HG03135 (cell line): ENCODE measurements around the gene LPAR2.
"Not testable (repeated sequence)": the region's sequence is repeated elsewhere in the genome, so short reads cannot be mapped to it uniquely, and the experiment has no call there.

Experiments
- ATAC-seq: cut with Tn5 transposase; IDR thresholded peaks from one replicate; pipeline ENCODE4 v1.9.1; 2021; ENCODE audit warnings: mild to moderate bottlenecking, moderate library complexity; ENCODE audit not compliant: unreplicated experiment

LPAR2 gene

DNA sequence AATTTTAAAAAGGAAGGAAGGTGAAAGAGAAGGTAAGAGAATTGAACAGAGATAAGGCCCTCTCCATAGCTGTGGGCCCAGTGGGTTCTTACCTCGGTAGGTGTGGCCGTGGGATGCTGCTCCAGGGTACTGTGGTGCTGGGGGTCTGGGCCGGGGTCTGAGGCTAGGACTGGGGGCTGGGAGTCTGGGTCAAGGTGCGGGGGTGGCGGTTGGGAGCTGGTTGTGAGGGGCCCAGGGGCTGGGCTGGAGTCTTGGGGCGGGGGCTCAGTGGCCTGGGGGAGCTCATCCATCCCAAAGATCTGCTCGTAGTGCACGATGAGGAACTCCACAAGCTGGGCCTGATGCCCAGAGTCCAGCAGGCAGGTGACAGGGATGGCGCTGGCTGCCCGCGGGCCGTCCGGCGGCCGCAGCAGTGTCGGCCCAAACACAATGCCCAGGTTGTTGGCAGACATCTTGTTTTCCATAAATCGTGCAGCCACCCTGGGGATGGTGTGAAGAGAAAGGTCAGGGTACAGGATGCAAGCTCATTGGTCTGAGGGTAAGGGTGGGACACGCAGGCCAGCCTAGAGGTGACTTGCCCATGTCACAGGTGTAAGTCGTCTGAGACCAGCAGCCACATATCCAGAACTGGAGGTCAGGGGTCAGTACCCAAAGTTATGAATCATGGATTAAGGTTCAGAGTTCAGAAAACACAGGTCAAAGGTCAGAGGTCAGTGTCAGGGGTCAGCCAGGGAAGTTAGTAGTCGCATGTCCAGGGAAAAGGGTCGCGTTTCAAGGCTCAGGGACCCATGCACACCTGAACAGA is 5.9 kb upstream of the LPAR2 start:
- no peak for ATAC-seq

GRCh38 chr19:19632661-19633060 is 4.6 kb upstream of the LPAR2 start:
- no peak for ATAC-seq

- ATAC-seq = no peak
Observed at GRCh38 chr19:19631346-19631745, 3.3 kb upstream of the LPAR2 start.

GRCh38 chr19:19630426-19630825 is 2.4 kb upstream of the LPAR2 start:
- ATAC-seq = no peak

DNA sequence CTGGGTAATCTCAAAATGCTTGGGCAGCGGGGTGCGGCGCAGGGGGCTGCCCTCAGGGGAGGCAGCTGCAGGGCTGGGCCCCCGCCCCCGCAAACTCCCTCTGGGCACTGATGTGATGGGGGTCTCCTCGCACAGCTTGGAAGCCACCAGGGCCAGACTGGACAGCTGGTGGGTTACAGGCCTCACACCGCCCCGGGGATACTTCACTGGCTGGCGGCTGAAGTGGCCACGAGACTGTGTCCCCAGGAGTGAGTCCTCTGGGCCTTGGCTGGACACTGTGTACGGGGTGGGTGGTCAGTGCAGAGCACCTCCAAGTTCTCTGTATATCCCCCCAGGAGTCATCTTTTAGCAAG is 2.0 kb upstream of the LPAR2 start:
- no peak for ATAC-seq

- no peak for ATAC-seq
Observed at GRCh38 chr19:19628501-19629134, 598 bp upstream of the LPAR2 start.

- ATAC-seq = no peak
Observed at GRCh38 chr19:19626516-19627472, 1.2 kb downstream of the LPAR2 start.

- no peak for ATAC-seq
Observed at GRCh38 chr19:19624032-19624570, 3.9 kb downstream of the LPAR2 start.

- no peak for ATAC-seq
Observed at GRCh38 chr19:19623383-19623782, 4.6 kb downstream of the LPAR2 start.

- ATAC-seq = no peak
Observed at GRCh38 chr19:19619849-19620210, 8.2 kb downstream of the LPAR2 start.

DNA sequence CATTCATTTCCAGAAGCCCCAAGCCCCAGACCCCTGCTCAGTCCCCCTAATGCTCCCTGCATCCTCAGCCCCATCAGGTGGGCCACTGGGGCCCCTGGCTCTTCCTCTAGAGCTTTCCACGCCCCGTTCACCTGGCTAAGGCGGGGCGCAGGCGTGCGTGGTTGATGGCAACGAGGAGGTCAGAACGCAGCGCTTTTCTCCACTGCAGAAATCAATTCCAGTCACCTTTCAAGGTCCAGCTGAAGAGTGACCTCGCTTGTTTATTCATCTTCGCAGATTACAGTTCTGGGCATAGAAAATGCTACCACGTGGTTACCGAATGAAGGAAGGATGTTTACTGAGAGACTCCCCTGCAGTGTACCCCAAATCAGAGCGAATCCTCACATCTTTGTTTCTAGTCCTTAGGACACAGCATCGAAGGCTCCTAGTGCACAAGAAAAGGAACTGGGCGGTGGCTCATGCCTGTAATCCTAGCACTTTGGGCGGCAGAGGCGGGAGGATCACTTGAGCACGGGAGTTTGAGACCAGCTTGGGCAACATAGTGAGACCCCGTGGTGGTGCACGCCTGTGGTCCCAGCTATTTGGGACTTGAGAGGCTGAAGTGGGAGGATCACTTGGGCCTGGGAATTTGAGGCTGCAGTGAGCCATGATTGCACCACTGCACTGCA is 8.7 kb downstream of the LPAR2 start:
- ATAC-seq = no peak

- ATAC-seq = peak; percentile 94
Observed at GRCh38 chr19:19618219-19619051, 9.6 kb downstream of the LPAR2 start, which contains the start of gene PBX4. Gene PBX4, minus strand, starts transcription at chr19:19618687. Its CDS starts 58 bp downstream, at chr19:19618629.

DNA sequence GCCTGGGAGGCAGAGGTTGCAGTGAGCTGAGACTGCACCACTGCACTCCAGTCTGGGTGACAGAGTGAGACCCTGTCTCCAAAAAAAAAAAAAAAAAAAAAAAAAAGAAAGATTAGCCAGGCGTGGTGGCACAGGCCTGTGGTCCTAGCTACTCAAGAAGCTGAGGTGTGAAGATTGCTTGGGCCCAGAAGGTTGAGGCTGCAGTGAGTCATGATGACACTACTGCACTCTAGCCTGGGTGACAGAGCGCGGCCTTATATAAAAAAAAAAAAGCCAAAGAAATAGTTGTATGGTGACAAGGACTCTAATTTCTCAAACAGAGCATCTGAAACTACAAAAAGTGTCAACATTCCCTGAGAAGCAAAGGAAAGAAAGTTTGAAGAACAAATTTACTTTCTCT is 12.9 kb downstream of the LPAR2 start:
- ATAC-seq = no peak

GRCh38 chr19:19613506-19613905 is 14.5 kb downstream of the LPAR2 start:
- ATAC-seq = no peak

DNA sequence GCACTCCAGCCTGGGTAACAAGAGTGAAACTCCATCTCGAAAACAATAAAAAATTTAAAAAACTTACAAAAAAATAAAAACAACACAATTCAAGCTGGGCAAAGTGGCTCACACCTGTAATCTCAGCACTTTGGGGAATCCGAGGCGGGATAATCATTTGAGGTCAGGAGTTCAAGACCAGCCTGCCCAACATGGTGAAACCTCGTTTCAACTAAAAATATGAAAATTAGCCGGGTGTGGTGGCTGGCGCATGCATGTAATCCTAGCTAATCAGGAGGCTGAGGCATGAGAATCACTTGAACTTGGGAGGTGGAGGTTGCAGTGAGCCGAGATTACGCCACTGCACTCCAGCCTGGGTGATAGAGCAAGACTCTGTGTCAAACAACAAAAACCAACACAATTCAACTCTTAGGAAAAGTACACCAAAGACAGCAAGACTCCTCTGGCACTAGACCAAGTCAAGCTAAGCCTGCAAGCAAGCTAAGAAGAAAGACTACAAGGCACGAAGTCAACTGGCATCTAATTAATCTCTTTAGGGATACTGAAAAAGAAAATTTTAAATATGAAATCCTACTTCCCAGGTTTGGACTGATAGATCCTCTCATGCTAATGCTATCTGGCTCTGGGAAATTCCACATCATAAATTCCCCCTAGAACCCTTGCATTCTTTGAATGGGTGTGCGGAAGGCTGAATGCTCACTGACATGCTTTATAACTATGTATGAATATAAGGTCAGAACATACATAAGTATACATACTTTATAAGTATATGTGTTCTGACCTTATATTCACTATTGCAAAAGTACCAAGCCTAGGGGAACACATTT is 17.4 kb downstream of the LPAR2 start:
- ATAC-seq = no peak

DNA sequence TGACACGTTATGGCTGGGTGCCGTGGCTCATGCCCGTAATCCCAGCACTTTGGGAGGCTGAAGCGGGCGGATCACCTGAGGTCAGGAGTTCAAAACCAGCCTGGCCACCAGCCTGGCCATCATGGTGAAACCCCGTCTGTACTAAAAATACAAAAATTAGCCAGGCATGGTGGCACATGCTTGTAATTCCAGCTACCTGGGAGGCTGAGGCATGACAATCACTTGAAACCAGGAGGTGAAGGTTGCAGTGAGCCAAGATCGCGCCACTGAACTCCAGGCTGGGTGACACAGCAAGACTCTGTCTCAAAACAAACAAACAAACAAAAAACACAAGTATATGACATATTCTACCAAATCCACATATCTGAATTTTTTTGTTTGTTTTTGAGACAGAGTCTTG is 21.3 kb downstream of the LPAR2 start:
- ATAC-seq = not testable (repeated sequence)

GRCh38 chr19:19606021-19606420 is 22.0 kb downstream of the LPAR2 start:
- no peak for ATAC-seq

DNA sequence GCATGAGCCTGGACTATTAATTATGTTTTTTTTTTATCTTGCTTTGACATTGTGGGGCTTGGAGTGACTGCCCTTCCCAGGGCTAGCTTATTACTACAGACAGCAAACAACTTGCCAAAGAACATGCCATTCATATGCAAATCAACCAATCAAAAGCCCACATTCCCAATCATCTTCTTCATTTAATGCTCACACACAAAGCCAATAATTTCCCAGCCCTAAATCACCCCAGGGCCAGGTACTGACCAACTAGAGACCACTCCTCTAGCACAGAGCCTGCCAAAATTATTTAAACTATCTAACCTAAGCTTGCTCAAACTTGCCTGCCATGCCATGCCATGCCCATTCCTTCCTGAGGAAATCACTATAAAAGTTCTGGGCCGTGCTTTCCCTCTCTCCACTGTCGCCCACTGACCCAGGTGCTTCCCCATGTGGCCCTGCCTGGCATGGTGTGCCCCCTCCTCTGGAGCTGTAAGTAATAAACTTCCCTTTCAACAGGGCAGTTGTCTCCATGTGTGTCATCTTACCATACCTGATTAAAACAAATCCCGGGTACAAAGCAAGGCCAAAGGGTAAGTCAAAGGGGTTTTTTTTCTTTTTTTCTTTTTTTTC is 25.2 kb downstream of the LPAR2 start:
- ATAC-seq = no peak
